GM12878 (cell line): ENCODE results near the gene BORCS8. TPM values are rescaled to one million over a fixed set of nuclear protein-coding genes. Genes with fewer than 3 reads are reported as not detected.

Experiments
- ASH2L ChIP-seq: fragments of 300-600, 200-600 bp; sonication (generic); IDR thresholded peaks from 2 replicates; pipeline ENCODE4 v1.6.1; 2017; ENCODE audit warnings: low read depth, mild to moderate bottlenecking, borderline replicate concordance
- CBX5 ChIP-seq: sonication (generic); IDR thresholded peaks from 2 replicates; pipeline ENCODE4 v1.6.1; 2016; ENCODE audit warnings: low read depth, moderate library complexity, mild to moderate bottlenecking, inconsistent platforms
- CHD1 ChIP-seq: IDR thresholded peaks from 2 replicates; pipeline ENCODE4 v1.6.1; 2012; ENCODE audit warnings: low read depth, low read length, improper control_type of control experiment
- CTCF ChIP-seq, 3 experiments: IDR thresholded peaks in 2 of 3; conservative IDR thresholded peaks in 1 of 3; 2 replicates each; pipeline ENCODE4 v1.5.1; 2011; ENCODE audit warnings: low read depth in 3 of 3, low read length in 3 of 3, mild to moderate bottlenecking in 3 of 3, control low read depth in 2 of 3, moderate library complexity in 2 of 3, inconsistent platforms in 1 of 3, mixed read lengths in 1 of 3; ENCODE audit not compliant: control insufficient read depth in 2 of 3, insufficient read depth in 1 of 3; ENCODE audit errors: extremely low read depth in 1 of 3
- E2F8 ChIP-seq: fragments of 450-650 bp; IDR thresholded peaks from 2 replicates; pipeline ENCODE4 v1.6.1; 2018; ENCODE audit warnings: mild to moderate bottlenecking, low read depth, moderate library complexity; ENCODE audit not compliant: partially characterized antibody
- GABPA ChIP-seq: IDR thresholded peaks from 2 replicates; pipeline ENCODE4 v1.6.1; 2014; ENCODE audit warnings: antibody characterized with exemption, low read depth, mild to moderate bottlenecking, inconsistent platforms
- KAT2A ChIP-seq: conservative IDR thresholded peaks from 2 replicates; pipeline ENCODE4 v1.6.1; 2011; ENCODE audit warnings: low read depth, low read length; ENCODE audit not compliant: control insufficient read depth
- MTA3 ChIP-seq: IDR thresholded peaks from 2 replicates; pipeline ENCODE4 v1.6.1; 2012; ENCODE audit warnings: low read length, inconsistent platforms, borderline replicate concordance
- NBN ChIP-seq: fragments of 450-650 bp; IDR thresholded peaks from 2 replicates; pipeline ENCODE4 v1.6.1; 2016
- NFYA ChIP-seq: IDR thresholded peaks from 2 replicates; pipeline ENCODE4 v1.6.1; 2011; ENCODE audit warnings: low read depth, mild to moderate bottlenecking, low read length, improper control_type of control experiment, borderline replicate concordance
- NR2C2 ChIP-seq: IDR thresholded peaks from 2 replicates; pipeline ENCODE4 v1.6.1; 2011; ENCODE audit warnings: borderline replicate concordance, low read depth; ENCODE audit not compliant: control insufficient read depth, insufficient read length
- PAX5 ChIP-seq: IDR thresholded peaks from 2 replicates; pipeline ENCODE4 v1.6.1; 2011; ENCODE audit warnings: low read depth, low read length, borderline replicate concordance
- PBX3 ChIP-seq: IDR thresholded peaks from 2 replicates; pipeline ENCODE4 v1.6.1; 2011; ENCODE audit warnings: mild to moderate bottlenecking, low read depth, low read length, moderate library complexity; ENCODE audit not compliant: insufficient replicate concordance
- POLR2A ChIP-seq: IDR thresholded peaks from 2 replicates; pipeline ENCODE4 v1.6.1; 2011; ENCODE audit warnings: low read depth, mild to moderate bottlenecking, low read length
- SKIL ChIP-seq: fragments of 450-650 bp; IDR thresholded peaks from 2 replicates; pipeline ENCODE4 v1.6.1; 2017; ENCODE audit warnings: mild to moderate bottlenecking, low read depth, inconsistent platforms; ENCODE audit not compliant: poor library complexity, severe bottlenecking
- SMAD1 ChIP-seq: fragments of 450-650 bp; IDR thresholded peaks from 2 replicates; pipeline ENCODE4 v1.6.1; 2018; ENCODE audit warnings: mild to moderate bottlenecking, low read depth; ENCODE audit not compliant: partially characterized antibody
- STAT3 ChIP-seq: IDR thresholded peaks from 2 replicates; pipeline ENCODE4 v1.6.1; 2011; ENCODE audit warnings: low read depth, low read length, improper control_type of control experiment
- SUPT20H ChIP-seq: IDR thresholded peaks from 2 replicates; pipeline ENCODE4 v1.6.1; 2011; ENCODE audit warnings: low read depth, mild to moderate bottlenecking, low read length, moderate library complexity, borderline replicate concordance; ENCODE audit not compliant: control insufficient read depth
- TCF3 ChIP-seq: IDR thresholded peaks from 2 replicates; pipeline ENCODE4 v1.6.1; 2012; ENCODE audit warnings: low read depth, mild to moderate bottlenecking, low read length, borderline replicate concordance; ENCODE audit not compliant: insufficient read depth
- YBX1 ChIP-seq: fragments of 450-650 bp; IDR thresholded peaks from 2 replicates; pipeline ENCODE4 v1.6.1; 2016; ENCODE audit warnings: antibody characterized with exemption
- YY1 ChIP-seq: IDR thresholded peaks from 2 replicates; pipeline ENCODE4 v1.6.1; 2011; ENCODE audit warnings: low read depth, mild to moderate bottlenecking, low read length
- ZSCAN29 ChIP-seq: fragments of 450-650 bp; IDR thresholded peaks from 2 replicates; pipeline ENCODE4 v1.6.1; 2017; ENCODE audit warnings: mild to moderate bottlenecking, moderate library complexity
- ZZZ3 ChIP-seq: IDR thresholded peaks from 2 replicates; pipeline ENCODE4 v1.6.1; 2011; ENCODE audit warnings: low read depth; ENCODE audit not compliant: control insufficient read depth, insufficient read length
- polyA plus RNA-seq, 11 experiments: library from polyadenylated mRNA; depleted of rRNA in 4 of 11; unstranded in 6 of 11; stranded (reverse) in 5 of 11; fragments of >200 nt; fragmentation: Nextera tagmentation in 4 of 11; fragmentation: Illumina TruSeq in 1 of 11; extraction: Ambion mirVana in 4 of 11; extraction: Trizol in 1 of 11; gene quantifications; 1 replicate in 1 of 11; 2 replicates in 10 of 11; pipeline versions ENCODE4 v1.2.1 to v1.2.3, GENCODE V29; 2011 to 2016; ENCODE audit warnings: inconsistent platforms in 2 of 11, missing spikeins in 2 of 11, low read depth in 1 of 11
- total RNA-seq, 4 experiments: library from RNA; depleted of rRNA in 3 of 4; stranded (reverse); fragments of >200 nt in 3 of 4; fragmentation: Illumina TruSeq in 1 of 4; extraction: Trizol in 1 of 4; gene quantifications; 2 replicates each; pipeline versions ENCODE4 v1.2.1 to v1.2.3, GENCODE V29; 2013 to 2021

The BORCS8 gene
- total and polyA plus RNA-seq, 10 of the 15 experiments (the other 5 are each of a cell fraction or from before 2014, with no cell fraction given) = 3.7 to 40.3 (median 23.4) TPM

GRCh38 chr19:19170053-19170872, 21.7 kb downstream of the BORCS8 start, which contains the start of gene MEF2B (continued):
- TF ChIP-seq TCF3 (peak; percentile 78; the same call in 1 of the 2 replicates), ZSCAN29 (no peak), STAT3 (no peak), ZZZ3 (no peak), PBX3 (no peak), ASH2L (no peak), PAX5 (no peak), CHD1 (no peak), CTCF (IDR thresholded peaks at IDR 0.05 in 2 of 3, conservative IDR thresholded peaks at IDR 0.05 in 1 of 3; ENCODE audit: control insufficient read depth in 2 of 3, extremely low read depth in 1 of 3, insufficient read depth in 1 of 3, low read depth in 3 of 3, low read length in 3 of 3) (no peak), GABPA (no peak), SKIL (no peak), SUPT20H (no peak), YY1 (peak; percentile 38), POLR2A (peak; percentile 93), NBN (peak; percentile 31; the same call in 1 of the 2 replicates), SMAD1 (no peak), MTA3 (no peak), CBX5 (no peak), NFYA (no peak), KAT2A (no peak), NR2C2 (no peak), E2F8 (no peak), YBX1 (no peak)
